Ishikawa (cell line): ENCODE results near the gene ZNF865.

Source experiments
- EP300 ChIP-seq: IDR thresholded peaks from 2 replicates; pipeline ENCODE4 v1.6.1; 2012; ENCODE audit warnings: borderline replicate concordance
- RAD21 ChIP-seq: IDR thresholded peaks from 2 replicates; pipeline ENCODE4 v1.6.1; 2012; ENCODE audit warnings: low read depth
- TCF12 ChIP-seq: IDR thresholded peaks from 2 replicates; pipeline ENCODE4 v1.6.1; 2012; ENCODE audit warnings: low read depth
- USF1 ChIP-seq: IDR thresholded peaks from 2 replicates; pipeline ENCODE4 v1.6.1; 2012
- YY1 ChIP-seq: IDR thresholded peaks from 2 replicates; pipeline ENCODE4 v1.6.1; 2012; ENCODE audit warnings: low read depth
- ZBTB7A ChIP-seq: IDR thresholded peaks from 2 replicates; pipeline ENCODE4 v1.6.1; 2012; ENCODE audit warnings: low read depth

GRCh38 chr19:55632463-55632834, 27.0 kb downstream of the ZNF865 start:
- TF ChIP-seq EP300 (no peak), YY1 (no peak), RAD21 (peak; percentile 86), TCF12 (no peak), ZBTB7A (no peak), USF1 (no peak)
